ENCODE data around the gene NCBP2L.

NCBP2L gene

DNA sequence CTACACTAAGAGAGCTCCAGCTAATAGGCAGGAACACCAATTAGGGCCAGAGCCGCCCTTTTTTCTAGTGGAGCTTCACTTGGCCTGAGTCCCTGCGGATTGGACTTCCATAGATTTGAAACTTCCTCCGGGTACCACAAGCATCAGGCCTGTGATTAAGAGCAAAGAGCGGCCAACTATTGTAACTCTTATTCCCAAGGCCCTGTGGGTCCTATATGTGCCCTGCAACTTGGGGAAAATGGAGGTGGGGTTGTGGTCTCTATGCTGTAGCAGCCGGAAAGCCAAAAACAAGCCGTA, at the start of gene NCBP2L:
Gene NCBP2L (plus strand): TSS at position 198 of the 297 bp plus-strand sequence. CDS start 16,488 bp downstream, outside the sequence.
- no peak for DNase-seq

DNA sequence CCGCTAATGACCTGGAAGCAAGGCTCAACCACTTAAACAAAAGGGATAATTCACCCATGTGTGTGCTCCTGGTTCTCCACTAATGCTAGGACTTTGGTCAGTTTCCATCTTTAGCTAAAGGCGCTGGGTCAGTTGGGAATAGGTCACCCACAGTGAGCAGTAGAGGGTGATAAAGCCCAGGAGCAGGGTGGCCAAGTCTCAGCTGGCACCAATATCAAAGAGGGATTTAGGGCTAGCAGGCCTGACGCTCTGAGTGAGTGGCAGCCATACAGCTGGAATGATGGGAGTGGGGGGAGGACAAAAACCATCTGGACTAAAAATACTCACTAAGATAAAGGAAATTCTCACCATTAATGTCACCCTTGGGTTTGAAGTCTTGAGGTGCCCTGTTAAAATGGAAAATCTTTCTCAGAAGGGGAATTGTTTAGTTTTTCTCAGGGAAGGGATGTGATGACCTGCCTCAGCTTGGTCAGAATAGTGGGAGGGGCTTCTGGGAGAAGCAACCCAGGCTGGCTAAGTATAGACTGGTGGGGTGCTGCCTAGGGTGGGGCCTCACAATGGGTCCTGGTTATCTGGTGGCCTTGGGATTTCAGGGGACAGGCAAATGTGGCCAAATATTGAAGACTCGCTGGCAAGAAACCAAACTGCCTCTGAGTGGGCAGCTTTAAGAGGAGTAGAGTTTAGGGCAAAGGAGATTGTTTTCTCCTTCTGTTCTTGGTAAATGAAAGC, 49.0 kb upstream of the NCBP2L start:
- no peak for DNase-seq

DNA sequence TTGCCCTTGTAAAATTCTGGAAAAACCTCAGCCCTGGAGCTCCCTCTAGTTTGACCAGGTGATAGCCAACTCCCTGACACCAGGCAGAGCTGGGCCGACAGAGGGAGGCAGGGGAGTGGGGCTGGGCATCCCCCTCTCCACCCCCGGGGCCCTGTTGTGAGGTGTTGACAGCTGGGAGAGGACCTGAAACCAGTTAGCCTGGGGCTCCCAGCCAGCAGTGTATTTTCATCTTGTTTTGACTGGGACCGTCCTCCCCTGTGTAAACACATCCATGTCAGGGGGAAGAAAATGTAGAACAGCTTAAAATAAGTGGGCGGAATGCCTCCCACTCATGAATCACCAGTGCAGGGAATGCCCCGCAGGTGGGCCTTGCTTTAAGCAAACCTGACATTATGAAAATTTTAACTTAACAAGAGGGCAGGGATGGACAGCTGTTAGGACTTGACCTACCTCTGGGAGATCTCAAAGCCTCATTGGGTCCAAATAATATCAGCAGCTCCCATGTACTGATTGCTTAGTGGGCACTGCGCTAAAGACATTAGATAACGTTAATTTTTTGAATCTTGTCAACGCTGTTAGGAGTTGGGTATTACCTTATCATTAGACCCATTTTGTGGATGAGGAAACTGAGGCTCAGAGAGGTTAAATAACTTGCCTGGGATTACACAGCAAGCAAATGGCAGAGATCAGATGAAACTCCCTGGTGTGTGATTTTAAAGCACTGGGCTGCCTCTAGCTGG, 47.8 kb upstream of the NCBP2L start:
- DNase-seq: no peak

DNA sequence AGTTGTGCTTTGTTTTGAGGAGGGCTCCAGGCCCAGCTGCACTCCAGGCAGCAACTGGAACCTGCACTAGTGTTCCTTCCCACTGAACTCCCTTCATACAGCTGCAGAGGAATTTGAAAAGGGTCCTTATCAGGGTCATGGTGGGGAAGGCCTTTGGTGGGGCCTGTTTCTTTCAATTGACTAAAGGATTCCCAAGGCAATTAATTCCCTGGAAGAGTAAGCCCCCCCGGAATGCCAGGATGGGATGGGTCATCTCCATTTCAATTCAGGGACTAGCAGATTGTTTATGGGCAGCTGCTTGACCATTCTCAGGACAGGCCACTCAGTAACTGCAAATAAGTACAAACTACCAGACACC, 47.3 kb upstream of the NCBP2L start:
- DNase-seq: no peak

DNA sequence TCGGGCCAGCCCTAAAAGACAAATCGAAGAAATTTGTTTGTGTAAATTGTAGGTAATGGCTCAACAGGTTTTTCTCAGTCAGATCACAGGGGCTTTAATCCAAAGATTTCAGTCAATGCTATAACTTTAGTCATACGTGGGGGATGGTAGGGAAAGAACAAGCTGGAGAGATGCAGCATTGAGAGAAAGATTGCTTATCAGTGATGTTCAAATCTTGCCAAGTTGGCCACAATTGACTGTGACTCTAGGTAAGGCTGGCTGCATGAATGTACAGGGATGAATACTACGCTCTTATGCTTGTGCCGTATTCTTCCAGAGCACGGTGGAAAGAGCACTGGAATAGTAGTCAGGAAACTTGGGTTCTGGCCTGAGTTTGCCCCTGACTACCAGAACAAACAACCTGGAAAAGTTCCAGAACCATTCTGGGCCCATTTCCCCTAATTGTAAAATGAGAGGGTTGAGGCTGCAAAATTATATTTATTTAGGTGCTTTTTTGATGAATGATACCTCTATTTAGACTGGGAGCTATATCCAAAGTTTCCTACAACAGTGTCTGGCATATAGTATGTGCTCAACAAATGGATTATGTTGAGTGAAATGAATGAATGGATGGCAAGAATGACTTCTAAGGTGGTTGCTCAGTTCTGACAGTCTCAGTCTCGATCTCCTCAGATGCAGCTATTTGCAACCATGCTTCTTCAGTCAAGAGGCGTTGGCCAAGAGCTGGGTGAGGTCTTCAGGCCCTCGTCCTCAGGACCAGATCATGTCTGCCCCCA, 46.4 kb upstream of the NCBP2L start:
- DNase-seq: no peak

DNA sequence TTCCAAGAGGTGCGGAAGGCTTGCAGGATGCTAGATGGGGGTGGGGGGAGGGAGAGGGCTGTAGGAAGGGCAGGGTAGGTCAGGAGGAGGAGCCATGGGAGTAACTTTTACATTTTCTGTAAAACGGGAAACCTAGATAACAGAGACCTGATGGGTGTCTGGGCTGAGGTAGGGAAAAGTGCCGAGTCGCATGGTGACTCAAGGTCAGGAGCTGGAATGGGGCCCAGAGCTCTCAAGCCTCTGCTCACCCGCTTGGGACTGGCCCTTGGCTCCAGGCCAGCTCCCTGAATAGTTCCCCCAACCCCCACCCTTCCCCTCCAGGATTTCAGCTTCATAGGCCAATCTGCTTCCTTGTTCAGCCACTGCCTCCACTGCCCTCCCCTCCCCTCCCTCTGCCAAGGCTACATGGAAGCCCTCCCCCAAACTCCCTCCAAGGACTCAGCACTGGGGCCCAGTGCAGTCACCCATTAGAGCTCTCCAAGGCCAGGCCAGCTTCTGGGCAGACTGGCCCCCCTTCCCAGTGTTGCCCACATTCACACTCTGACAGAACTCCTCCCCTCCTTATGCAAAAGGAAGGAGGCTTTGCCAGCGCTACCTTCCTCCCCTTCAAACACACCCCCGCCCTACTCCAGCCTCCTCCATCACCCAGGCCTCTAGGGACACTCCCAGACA, 45.6 kb upstream of the NCBP2L start:
- DNase-seq: no peak

DNA sequence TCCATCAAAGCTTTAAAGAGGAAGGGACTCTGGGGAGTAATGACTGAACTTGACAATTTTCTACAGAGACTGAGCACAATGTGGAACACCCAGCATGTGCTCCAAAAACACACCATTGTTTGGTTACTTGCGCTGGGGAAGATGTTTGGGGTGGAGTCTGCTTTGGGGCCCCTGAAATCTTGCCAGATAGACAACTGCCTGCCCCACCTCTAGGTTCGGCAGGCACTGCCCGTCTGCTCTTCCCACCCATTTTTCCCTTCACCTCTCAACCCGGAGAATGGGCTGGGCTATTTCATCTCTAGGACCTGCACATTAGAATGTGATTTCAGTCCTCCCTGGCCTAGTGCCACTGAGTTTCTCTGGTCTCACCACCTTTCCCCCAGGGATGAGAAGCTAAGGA, 43.8 kb upstream of the NCBP2L start:
- no peak for DNase-seq

DNA sequence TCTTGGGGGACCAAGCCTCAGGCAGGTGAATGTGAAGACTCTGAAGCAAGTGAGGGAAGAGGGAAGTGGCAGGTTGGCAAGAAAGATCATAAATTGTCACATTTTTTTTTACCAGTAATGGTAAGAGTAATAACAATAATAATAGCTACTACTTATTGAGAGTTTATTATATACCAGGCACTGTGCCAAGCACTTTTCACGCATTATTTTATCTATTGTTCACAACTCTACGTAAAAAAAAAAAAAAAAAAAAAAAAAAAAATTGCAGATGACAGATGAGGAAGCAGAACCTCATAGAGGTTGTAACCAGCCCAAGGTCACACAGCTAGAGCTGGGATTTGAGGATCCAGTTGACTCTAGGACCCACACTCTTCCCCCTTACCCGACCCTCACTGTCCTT, 42.9 kb upstream of the NCBP2L start:
- no peak for DNase-seq

DNA sequence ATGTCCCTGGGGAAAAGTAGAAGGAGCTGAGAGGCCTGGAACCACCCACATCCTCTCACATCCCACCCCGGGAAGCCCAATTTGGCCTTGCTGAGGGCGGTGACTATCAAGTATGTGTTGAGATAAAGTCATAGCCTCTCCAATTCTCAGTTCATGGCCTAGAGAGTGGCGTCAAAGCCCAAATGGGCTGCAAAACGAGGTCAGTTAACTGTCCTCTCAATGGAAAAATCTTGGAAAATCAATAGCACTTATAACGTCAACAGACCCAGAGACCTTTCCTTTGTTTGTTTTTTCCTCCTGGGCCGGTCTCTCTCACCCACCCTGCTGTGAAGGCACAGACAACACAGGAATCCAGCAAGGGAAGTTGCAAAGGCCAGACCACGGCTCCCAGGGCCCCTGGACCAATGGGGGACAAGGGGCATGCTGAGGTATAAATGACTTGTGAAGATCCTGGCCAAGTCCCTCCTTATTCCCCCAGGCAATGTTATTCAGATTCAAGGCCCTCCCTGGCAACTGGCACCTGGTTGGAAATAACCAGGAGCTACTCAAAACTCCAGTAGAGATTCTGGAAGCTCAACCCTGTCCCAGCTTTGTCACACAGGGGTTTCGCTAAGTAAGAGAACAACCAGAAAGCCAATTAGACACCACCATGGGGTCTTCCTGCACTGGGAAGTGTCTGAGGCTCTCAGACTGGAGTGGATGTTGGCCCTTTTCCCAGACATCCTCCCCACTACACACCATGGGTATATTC, 40.6 kb upstream of the NCBP2L start:
- no peak for DNase-seq

DNA sequence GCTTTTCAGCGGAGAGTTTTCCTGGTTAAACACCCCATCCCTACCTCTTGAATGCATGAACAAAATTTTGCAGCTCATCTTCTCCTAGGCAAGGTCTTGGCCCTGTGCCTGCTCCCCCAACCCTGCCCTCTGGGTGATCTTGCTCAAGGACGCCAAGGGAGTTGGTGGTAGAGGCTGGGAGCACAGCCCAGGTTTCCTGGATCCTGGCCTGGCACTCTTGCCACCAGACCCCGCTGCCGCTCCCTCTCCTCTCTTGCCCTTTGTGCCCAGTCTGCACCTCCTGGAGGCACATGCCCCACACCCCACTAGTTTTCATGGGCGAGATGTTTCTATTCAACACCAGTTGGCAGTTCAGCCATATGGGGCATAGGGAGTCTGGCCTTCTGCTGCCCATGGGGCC, 39.3 kb upstream of the NCBP2L start:
- DNase-seq: no peak

DNA sequence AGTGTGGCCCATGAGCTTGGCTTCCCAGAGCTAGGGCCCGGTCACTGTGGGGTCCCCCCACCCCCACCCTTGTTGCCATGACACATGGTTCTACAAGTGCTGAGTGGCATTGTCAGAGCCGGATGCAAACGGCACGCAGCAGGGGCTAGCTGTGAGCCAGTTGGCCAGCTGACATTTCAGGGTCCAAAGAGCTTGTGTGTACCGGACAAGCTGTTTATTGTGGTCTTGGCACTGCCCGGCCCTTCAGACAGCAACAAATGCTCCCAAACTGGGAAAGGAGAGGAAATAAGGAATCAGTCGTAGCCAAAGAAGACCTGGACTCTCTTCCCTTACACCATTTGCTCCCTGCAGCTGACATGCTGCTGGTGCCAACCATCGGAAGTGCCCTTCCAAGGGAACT, 38.8 kb upstream of the NCBP2L start:
- no peak for DNase-seq

DNA sequence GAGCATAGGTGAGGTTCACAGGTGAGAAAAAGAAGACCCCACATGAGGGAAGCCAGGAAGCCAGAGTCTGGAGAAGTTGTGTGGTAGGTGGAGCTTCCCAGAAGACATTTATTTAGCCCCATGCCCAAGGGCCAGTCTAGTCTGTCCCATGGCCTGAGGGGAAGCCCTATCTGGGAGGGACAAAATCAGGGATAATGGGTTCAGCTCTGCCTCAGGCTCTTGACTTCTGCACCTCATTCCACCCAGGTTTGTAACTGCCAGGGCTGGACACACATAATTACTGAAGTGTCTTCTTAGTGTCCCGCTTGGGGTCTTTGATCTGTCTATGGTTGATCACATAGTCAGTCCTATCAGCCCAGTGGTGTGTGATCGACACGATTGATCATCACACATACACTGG, 38.0 kb upstream of the NCBP2L start:
- no peak for DNase-seq

DNA sequence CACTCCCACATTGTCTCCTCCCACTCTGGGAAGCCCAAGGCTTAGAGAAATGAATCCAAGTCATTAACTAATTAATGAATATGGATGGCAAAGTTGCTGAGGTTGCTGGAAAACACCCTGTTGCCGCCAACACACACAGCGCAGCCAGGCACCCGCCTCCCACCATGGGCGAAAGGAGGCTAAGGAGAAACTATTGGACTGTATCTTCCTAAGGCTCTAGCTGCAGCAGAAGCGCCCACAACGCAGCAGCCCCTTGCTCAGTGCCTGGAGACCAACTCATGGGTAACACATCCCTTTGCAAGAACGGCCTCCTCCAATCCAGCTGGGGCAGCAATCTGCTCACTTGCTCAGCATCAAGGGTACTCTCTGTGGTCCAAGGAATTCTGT, 36.1 kb upstream of the NCBP2L start:
- no peak for DNase-seq

DNA sequence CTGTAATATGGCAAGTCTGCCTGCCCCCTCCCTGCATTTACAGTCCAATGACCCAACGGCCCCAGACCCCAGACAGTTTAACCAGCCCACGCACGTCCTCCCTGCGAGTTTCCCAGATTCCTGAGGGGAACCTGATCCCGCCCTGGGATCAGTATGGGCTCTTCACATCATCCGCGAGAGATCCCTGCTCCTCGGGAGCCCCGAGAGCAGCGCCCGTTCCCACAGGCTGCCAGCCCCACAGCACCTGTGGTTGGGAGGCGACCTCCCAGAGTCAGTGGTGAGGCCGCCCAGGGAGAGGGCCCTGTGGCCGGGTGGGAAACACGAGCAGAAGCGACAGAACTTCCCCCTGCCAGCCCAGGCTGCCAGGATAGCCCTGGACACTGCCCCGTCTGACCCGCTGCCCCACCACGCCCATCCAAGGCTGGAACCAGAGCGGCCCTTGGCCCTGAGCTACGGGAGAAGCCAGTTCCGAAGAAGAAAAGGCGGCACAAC, 34.8 kb upstream of the NCBP2L start:
- DNase-seq: no peak

DNA sequence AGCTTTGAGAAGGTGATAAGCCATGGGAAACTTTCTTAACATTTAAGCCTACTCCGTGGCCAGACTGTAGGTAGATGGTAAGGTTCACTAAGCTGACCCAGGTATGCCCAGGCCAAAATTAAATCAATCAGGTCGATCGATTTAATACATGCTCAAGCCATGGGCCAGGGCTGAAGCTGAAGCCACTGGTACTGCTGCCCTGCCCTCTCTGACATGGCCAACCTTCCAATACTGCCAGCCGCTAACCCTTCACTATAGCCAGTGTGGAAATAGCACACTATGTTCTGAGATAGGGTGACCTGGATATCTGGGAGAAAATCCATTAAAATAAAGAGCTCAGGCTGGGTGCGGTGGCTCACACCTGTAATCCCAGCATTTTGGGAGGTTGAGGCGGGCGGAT, 33.5 kb upstream of the NCBP2L start:
- no peak for DNase-seq

DNA sequence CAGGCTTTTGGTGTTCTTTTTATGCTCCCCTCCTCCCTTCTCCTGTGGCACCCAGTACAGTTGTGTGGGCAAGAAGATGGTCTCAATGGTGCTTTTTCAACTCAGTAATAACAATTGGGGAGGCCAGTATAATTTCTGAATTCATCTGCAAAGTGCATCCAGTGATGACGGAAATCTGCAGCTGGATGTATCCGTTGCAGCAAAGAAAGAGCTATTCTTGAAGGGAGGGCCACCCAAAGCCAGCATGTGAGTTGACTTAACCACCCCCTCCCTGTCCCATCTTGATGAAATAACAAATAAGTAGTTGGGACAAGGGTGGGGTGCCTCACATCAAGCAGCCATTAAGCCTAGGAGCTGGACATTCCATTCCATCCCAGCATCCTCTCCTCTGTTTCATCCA, 32.7 kb upstream of the NCBP2L start:
- DNase-seq: no peak

DNA sequence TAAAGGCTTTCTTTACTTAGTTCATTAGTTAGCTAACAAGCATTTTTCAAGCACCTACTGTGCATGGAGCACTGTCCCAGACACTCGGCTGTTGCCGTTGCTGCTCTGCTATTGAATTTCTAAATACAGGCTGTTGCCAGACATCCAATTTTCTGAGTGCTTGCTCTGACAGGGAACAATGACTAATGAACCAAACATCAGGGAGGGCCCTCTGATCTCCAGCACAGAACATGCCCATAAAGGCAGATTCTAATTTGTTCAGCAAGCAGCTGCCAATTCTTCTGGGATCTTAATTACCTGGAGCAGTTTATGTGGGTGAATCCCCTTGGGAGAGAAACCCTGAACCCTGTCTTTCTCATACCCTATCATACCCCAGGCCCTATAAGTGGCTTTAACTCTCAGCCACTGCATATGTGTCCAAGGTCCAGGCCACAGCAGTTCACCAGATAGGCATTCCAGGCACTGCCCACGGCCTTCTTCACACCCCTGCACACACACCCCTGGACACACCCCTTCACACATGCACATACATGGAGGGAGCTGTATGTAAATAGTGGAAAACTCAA, 29.9 kb upstream of the NCBP2L start:
- no peak for DNase-seq

DNA sequence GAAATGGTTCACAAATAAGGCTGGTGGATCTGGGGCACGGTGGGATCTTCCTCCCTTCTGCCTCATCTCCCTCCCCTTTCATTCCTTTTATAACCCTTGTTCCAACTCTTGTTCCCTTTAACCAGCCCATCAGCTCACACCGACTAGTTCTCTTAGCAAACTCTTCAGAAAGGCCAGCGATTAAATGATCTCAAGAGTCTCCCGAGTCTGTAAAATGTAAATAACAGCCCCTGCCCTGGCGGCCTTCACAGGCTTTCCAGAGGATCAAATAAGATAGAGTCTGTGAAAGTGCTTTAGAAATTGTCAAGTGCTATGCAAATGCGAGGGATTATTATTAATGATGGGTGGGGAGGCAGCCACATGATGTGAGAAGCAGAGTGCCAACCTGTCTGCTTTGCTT, 29.0 kb upstream of the NCBP2L start:
- DNase-seq: no peak

DNA sequence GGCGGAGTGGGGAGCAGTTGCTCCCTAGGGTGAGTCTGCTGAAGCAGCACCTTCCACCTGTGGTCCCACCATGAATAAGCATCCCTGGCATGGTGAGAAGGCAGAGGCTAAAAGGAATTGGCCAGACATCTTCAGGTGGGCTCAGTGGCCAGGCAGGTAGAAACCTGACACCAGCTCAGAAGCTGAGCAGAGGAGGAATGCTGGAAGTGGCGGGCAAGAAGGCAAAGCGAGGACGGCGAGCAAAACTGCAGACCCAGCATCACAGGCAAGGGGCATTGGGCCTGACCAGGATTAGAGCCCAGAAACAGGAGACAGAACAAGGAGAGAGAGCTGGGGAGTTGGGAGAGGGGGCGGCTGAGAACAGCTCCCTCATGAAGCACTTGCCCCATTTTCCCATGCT, 27.3 kb upstream of the NCBP2L start:
- DNase-seq: no peak

DNA sequence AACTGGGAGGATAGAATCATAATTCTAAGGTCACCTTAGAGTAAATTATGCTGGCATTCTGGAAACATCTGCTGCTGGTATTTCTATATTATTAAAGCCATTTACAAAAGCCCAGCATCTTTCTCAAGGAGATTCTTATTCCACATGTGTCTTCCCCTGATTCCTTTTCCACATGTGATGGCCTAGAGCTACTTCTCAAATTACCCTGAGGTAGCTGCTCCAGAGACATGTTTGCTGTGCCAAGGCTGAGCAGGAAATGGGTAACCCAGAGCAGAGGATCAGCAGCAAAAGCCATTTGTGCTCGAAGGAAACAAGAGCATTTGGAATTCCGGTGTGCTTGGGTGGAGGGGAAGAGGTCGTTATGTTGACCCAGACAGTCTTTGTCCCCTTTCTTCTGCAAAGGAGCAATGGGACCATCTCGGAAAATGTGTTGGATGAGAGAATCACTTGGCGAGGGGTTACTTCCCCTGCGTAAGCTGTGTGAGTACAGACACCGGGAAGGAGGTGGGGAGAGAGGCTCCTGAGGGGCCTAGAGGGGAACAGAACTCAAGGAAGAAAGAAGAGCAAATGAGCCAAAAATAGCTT, 26.6 kb upstream of the NCBP2L start:
- DNase-seq: peak; percentile 66

DNA sequence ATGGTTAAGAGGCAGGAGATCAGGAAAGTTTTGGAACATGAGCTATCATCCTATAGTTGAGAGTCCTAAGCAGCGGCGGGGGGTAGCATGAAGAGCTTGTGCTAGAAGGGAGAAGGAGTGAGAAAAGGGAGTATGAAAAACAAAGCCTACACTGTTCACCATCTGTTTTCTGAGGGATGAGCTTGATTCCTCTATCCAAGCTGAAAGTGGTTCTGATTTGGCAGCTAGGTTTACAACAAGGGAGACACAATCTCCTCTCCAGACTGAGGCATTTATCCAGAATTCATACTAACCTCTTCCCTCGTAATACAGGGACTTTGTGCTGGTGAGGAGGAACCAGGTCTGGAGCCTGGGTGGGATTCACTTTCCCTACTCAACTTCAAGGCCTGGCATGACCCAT, 25.5 kb upstream of the NCBP2L start:
- no peak for DNase-seq

DNA sequence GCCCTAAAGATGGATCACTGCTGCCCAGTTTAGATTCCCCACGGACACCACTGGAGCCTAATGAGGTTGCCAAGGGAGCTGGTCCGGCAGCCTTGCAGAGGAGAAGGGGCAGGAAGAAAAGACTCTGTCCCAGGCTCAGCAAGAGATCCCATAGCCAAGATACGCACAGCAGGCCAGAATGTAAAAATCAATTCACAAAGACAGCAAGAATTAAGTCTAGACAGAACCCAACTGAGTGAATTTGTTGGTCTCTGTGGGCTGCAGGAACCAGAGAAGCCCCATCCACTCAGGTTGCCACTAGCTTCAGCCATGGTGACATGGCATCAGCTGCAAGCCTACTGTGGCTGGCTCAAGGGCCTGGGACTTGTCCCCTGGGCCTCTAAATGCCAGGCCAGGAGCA, 24.8 kb upstream of the NCBP2L start:
- DNase-seq: no peak

Measured in right forelimb (tissue), 1 donor.